ENCODE data around the gene MLYCD.

Gene MLYCD

GRCh38 chr16:83900571-83900970 lies 1.7 kb downstream of the MLYCD start:
- no peak for DNase-seq

GRCh38 chr16:83901101-83901500 lies 2.2 kb downstream of the MLYCD start:
- no peak for DNase-seq

GRCh38 chr16:83903751-83904150 lies 4.8 kb downstream of the MLYCD start:
- DNase-seq, result no peak

- DNase-seq, result no peak
These were observed 7.8 kb downstream of the MLYCD start for GRCh38 chr16:83906683-83907082.

GRCh38 chr16:83907111-83907510 lies 8.2 kb downstream of the MLYCD start:
- no peak for DNase-seq

- DNase-seq, result no peak
These were observed 8.8 kb downstream of the MLYCD start for GRCh38 chr16:83907631-83908250.

- no peak for DNase-seq
These were observed 9.9 kb downstream of the MLYCD start for GRCh38 chr16:83908798-83909197.

GRCh38 chr16:83911290-83911689 lies 12.4 kb downstream of the MLYCD start:
- no peak for DNase-seq

- DNase-seq, result no peak
These were observed 13.8 kb downstream of the MLYCD start for GRCh38 chr16:83912519-83913244.

GRCh38 chr16:83913245-83913633 lies 14.3 kb downstream of the MLYCD start:
- no peak for DNase-seq

GRCh38 chr16:83914091-83914710 lies 15.3 kb downstream of the MLYCD start:
- no peak for DNase-seq

- no peak for DNase-seq
These were observed 16.2 kb downstream of the MLYCD start for GRCh38 chr16:83915081-83915480.

GRCh38 chr16:83915491-83915890 lies 16.6 kb downstream of the MLYCD start:
- DNase-seq, result no peak

GRCh38 chr16:83917152-83918120 lies 18.5 kb downstream of the MLYCD start:
- DNase-seq, result no peak

- no peak for DNase-seq
These were observed 22.1 kb downstream of the MLYCD start for GRCh38 chr16:83920894-83921491.

GRCh38 chr16:83923581-83924365 lies 24.9 kb downstream of the MLYCD start:
- DNase-seq, result no peak

GRCh38 chr16:83924686-83925085 lies 25.8 kb downstream of the MLYCD start:
- DNase-seq, result no peak

GRCh38 chr16:83925095-83925905 lies 26.4 kb downstream of the MLYCD start:
- DNase-seq, result no peak

GRCh38 chr16:83925957-83926725 lies 27.2 kb downstream of the MLYCD start:
- no peak for DNase-seq

Measured in NCI-H510A treated with DMSO at 0.1 percent for 48 hours (cell line).